Activated CD4-positive, alpha-beta T cell treated with anti-CD3 and anti-CD28 coated beads for 1 hour (primary cell): ENCODE data around the gene RBM20.
A peak's percentile ranks its signal among the peaks of the same experiment; 100 is the strongest.
"Not testable (repeated sequence)": the region's sequence is repeated elsewhere in the genome, so short reads cannot be mapped to it uniquely, and the experiment has no call there.

Experiments used
- DNase-seq: peaks from one replicate; pipeline ENCODE4 v3.0.0-alpha.2; 2020

The RBM20 gene

GRCh38 chr10:110649347-110650264, 5.5 kb downstream of the RBM20 start:
- DNase-seq, result no peak

GRCh38 chr10:110650265-110650668, 6.1 kb downstream of the RBM20 start:
- DNase-seq, result no peak

- no peak for DNase-seq
Observed at GRCh38 chr10:110651044-110651958, 7.2 kb downstream of the RBM20 start.

- no peak for DNase-seq
Observed at GRCh38 chr10:110652475-110653118, 8.5 kb downstream of the RBM20 start.

- DNase-seq, result no peak
Observed at GRCh38 chr10:110655320-110655719, 11.2 kb downstream of the RBM20 start.

GRCh38 chr10:110656612-110657011, 12.5 kb downstream of the RBM20 start:
- no peak for DNase-seq

- no peak for DNase-seq
Observed at GRCh38 chr10:110657973-110658691, 14.0 kb downstream of the RBM20 start.

- DNase-seq, result no peak
Observed at GRCh38 chr10:110659558-110659957, 15.4 kb downstream of the RBM20 start.

- DNase-seq, result not testable (repeated sequence)
Observed at GRCh38 chr10:110660289-110660688, 16.2 kb downstream of the RBM20 start.

GRCh38 chr10:110661292-110661691, 17.2 kb downstream of the RBM20 start:
- DNase-seq, result no peak

- DNase-seq, result no peak
Observed at GRCh38 chr10:110664483-110665420, 20.6 kb downstream of the RBM20 start.

- not testable (repeated sequence) for DNase-seq
Observed at GRCh38 chr10:110666259-110666658, 22.1 kb downstream of the RBM20 start.

GRCh38 chr10:110666673-110667072, 22.5 kb downstream of the RBM20 start:
- DNase-seq, result no peak

- no peak for DNase-seq
Observed at GRCh38 chr10:110667620-110668343, 23.6 kb downstream of the RBM20 start.

GRCh38 chr10:110668443-110668842, 24.3 kb downstream of the RBM20 start:
- DNase-seq, result no peak

GRCh38 chr10:110670335-110670734, 26.2 kb downstream of the RBM20 start:
- DNase-seq, result no peak

- DNase-seq, result peak; percentile 57
Observed at GRCh38 chr10:110671788-110672579, 27.8 kb downstream of the RBM20 start.

GRCh38 chr10:110672580-110672919, 28.4 kb downstream of the RBM20 start:
- no peak for DNase-seq

GRCh38 chr10:110676016-110676415, 31.9 kb downstream of the RBM20 start:
- DNase-seq, result no peak
